ENCODE results near the gene SMG6.

DNA sequence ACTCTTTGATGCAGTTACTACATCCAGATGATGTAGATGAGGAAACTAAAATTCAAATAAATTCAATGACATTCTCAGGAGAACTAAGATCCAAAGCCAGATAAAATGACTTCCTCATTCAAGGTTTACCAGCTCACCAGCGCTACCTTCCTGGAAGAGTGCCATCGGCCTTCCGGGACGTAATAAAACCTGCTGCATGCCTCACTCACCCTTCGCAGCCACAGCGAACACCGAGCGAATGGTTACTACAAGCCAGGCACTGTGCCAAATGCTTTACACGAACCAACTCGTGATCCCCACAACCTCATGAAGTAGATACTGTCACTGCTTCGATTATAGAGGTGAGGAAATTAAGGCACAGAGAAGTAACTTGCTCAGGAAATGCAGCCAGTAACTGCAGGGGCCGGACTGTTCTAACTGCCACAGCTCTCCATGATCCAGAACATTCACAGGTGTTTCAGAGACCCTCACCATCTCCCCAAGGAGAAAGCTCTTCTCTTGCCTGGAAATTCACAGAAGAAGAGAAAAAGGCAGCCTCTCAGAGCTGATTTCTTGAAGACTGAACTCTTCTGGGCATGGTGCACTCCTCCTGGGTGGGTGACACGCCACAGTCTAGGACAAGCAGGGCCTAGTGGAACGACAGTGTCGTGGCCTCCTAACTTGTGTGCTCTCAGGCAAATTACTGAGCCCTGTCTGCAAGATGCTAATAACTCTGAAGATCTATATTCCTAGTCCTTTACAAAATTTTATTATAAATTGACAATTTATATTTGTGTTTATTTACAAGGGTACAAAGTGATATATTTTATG, 201.9 kb downstream of the SMG6 start:
- TF ChIP-seq EZH2 (IDR thresholded peaks at IDR 0.05; ENCODE audit: borderline replicate concordance, low read length): no peak
- TF ChIP-seq, protein P1, sequence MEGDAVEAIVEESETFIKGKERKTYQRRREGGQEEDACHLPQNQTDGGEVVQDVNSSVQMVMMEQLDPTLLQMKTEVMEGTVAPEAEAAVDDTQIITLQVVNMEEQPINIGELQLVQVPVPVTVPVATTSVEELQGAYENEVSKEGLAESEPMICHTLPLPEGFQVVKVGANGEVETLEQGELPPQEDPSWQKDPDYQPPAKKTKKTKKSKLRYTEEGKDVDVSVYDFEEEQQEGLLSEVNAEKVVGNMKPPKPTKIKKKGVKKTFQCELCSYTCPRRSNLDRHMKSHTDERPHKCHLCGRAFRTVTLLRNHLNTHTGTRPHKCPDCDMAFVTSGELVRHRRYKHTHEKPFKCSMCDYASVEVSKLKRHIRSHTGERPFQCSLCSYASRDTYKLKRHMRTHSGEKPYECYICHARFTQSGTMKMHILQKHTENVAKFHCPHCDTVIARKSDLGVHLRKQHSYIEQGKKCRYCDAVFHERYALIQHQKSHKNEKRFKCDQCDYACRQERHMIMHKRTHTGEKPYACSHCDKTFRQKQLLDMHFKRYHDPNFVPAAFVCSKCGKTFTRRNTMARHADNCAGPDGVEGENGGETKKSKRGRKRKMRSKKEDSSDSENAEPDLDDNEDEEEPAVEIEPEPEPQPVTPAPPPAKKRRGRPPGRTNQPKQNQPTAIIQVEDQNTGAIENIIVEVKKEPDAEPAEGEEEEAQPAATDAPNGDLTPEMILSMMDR (IDR thresholded peaks at IDR 0.05; ENCODE audit: low read length): no peak

All from OCI-LY1 (cell line).